ACHN (cell line): Measurements from ENCODE around the gene RASAL1.
A peak's percentile ranks its signal among the peaks of the same experiment; 100 is the strongest.

Experiments
- DNase-seq: peaks from one replicate; pipeline ENCODE4 v3.0.0-alpha.2; 2015
- in situ Hi-C: cut with HindIII; loops from 2 replicates; pipeline ENCODE4 v1.10.0; 2017; ENCODE audit warnings: low sequenced_read_pairs, low pct_ligation_motif_present, low pct_unique_long_range_greater_than_20kb

RASAL1 gene

DNA sequence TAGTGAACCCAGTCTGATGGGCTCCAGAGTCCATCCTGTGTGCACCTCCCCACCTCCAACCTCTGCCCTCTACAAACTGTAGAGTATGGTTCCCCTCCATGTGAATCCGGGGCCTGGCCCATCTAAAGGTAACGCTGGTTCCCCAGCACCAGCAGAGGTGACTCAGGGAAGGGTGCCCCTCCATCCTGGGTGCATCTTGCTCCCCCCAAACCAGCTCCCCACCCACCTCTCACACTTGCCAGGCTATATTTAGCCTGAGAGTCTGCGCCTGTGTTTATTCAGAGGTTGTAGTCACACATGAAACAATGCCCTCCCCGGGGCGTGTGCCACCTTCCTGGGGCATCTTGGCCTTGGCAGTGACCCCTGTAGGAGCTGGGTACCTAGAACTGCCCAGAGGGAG is 26.2 kb downstream of the RASAL1 start:
- in situ Hi-C loops = no loop called here
- no peak for DNase-seq

GRCh38 chr12:113108308-113108707 is 27.3 kb downstream of the RASAL1 start:
- in situ Hi-C loops = no loop called here
- DNase-seq = no peak

GRCh38 chr12:113106361-113106760 is 29.2 kb downstream of the RASAL1 start:
- in situ Hi-C loops = no loop called here
- DNase-seq = no peak

GRCh38 chr12:113105606-113106271 is 29.8 kb downstream of the RASAL1 start:
- DNase-seq = no peak
- in situ Hi-C loops = no loop called here

DNA sequence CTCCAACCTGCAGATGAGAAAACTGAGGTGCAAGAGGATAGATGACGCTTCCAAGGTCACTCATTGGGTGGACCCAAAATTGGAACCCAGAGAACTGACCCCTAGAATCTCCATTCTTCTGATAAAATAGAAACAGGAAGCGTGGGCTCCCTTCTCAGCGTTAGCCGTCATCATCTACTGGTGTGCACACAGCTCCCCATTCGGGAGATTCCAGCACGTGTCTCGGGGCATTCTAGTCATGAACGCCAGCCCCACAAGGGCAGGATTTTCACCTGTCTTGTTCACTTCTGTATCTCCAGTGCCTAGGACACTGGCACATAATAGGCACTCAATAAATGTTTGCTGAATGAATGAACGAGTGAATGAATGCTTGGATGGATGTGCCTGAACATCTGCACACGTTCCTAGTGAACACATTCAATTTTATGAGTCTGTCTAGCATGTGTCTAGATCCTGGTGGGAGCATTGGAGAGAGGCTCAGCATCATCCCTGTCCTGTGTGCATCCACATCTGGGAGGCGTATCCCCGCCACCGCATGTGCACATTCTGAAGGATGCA is 30.5 kb downstream of the RASAL1 start:
- DNase-seq = no peak
- in situ Hi-C loops = no loop called here

DNA sequence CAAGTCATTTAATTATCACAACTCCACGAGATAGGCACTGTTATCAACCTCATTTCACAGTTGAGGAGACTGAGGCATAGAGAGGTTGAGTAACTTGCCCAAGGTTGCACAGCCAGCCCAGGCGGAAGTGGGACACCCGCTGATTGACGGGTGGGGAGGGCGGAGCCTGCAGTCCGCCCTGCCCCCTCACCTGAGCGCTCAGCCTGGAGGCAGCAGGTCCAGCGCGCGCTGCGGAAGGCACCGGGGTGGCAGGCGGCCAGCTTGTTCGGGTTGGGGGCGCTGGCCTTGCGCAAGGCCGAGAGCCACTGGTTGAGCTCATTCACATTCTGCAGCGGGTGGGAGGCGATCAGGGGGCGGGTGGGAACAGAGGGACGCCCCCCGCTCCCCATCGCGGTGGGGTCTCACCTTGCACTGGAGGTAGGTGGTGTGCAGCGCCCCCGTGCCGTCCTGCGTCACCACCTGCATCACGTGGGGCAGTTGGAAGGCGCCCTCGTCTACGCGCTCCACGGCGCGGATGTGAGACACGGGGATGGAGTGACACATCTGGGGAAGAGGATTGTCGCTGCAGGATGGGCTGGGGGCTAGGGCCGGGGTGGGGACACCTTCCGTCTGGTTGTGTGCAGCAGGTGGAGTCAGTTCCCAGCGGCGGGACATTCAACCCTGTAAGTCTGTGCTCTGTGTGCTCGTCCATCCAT is 31.7 kb downstream of the RASAL1 start:
- DNase-seq = no peak
- in situ Hi-C loops = no loop called here

DNA sequence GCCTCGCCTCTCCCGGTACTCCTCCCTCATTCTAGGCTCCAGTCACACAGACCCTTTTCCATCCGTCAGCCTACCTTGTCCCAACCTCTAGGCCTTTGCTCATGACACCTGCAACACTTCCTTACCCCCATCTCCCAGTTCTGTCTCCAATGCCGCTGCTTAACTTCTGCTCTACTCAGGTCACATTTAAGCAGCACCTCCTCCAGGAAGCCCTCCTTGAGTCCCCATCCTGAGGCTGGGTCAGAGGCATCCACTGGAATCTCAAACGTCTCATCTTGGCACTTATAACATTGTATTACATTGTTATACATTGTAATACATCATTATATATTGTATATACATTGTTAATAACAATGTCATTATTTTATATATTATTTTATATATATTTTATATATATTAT is 32.8 kb downstream of the RASAL1 start:
- DNase-seq = no peak
- in situ Hi-C loops = no loop called here

DNA sequence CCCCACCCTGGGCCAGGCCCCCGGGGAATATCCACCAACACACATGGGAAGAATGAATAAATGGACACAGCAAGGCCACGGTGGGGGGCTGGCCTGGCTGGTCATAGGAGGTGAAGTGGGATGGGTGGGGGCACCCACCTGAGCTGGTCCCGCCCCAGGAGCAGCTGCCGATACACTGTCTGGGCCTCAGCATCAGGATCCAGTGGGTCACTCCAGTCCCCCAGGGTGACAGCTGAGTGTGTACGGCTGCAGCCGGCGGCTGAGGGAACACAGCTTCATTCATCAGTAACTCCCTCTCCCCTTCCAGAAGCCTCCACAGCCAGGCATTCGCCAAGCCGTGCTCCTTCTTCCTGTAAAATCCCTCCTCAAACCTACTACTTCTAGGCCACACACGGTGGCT is 33.8 kb downstream of the RASAL1 start:
- in situ Hi-C loops = no loop called here
- DNase-seq = no peak

DNA sequence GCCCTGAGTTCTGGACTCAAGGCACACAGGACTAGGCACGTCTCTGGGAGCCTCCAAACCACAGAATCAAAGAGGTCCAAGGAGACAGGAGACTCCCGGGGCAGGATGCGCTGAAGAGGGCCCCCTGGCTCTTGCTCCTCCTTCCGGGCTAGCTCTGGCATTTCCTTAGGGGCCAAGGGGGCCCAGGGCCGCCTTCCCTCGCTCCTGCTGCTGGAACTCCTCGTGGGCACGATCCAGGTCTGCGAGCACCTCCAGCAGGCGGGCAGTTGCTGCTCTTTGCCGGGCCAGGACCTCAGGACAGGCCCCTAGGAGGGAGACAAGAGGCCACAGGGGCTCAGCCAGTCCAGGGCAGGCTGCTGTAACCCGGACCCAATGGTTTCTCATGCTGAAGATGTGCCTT is 35.8 kb downstream of the RASAL1 start:
- in situ Hi-C loops = no loop called here
- no peak for DNase-seq

- in situ Hi-C loops = no loop called here
- DNase-seq = no peak
These were observed 36.2 kb downstream of the RASAL1 start for GRCh38 chr12:113099364-113099763.

DNA sequence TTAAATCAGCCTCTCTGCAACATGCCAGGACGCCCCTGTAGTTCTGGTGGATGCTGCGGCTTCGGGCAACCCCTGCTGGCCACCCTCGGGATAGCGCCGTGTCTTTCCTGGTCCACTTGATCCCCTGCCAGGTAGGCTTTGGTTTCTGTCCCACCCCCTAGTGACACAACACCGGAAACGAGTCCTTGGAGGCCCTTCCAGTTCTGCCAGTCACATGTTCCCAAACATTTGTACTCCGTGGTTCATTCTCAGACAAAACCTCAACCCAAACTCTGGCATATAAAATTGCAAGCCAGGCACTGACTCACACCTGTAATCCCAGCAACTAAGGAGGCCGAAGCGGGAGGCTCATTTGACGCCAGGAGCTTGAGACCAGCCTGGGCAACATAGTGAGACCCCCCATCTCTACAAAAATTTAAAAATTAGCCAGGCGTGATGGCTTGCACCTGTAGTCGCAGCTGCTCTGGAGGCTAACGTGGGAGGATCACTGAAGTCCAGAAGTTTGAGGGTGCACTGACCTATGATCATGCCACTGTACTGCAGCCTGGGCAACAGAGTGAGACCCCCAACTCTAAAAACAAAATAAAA is 37.0 kb downstream of the RASAL1 start:
- in situ Hi-C loops = no loop called here
- DNase-seq = peak; percentile 96

DNA sequence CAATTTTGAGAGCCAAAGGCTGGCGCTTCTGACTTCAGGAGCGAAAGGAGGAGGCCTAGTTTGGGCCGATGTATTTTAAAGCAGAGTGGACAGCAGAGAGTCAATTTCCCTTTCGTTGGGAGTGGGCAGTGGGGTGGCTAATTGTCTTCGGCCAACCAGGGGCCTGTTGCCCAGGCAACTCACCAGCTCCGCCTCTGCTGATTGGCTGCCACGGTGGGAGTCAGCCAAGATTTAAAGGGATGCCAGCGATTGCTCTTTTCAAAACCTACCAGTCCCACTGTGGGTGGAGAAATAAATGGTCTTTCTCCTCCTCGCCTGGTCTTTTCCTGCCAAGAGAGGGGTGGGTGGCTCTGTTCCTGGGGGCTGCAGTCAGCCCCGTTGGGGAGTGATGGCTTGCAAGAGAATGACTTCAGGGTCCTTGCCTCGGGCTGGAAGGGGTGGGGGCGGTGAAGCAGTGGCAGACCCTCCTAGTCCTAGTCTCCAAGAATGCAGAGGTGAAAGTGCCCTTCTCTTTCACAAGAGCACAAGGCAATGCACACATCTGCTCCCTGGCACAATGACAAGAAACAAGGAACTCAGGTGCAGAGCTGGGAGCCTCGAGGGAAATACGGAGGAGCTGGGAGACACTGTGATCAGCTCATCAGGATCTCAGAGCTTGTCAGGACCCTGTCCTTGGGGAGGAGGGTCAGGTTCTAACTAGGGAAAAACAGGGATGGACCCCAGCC is 37.7 kb downstream of the RASAL1 start:
- in situ Hi-C loops = no loop called here
- DNase-seq = no peak

- in situ Hi-C loops = no loop called here
- no peak for DNase-seq
These were observed 38.7 kb downstream of the RASAL1 start for GRCh38 chr12:113096675-113097461.

DNA sequence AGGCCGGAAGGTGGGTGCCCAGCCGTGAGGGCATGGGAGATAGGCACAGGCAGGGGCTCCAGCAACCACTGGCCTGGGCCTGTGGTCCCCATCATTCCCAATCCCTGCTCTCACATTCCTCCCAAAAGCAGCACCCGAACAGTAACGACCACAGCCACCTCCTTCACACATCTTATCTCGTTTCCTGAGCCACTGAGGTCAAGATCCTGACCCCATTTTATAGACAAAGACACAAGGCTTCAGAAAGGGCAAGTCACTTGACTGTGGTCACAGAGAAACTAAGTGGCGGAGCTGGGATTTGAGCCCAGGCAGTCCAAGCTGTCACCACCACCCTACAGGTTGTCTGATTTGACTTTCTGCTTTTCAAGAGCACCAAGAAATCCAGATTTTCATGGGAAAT is 40.2 kb downstream of the RASAL1 start:
- no peak for DNase-seq
- in situ Hi-C loops = no loop called here

GRCh38 chr12:113094738-113095137 is 40.8 kb downstream of the RASAL1 start:
- in situ Hi-C loops = no loop called here
- no peak for DNase-seq

- no peak for DNase-seq
- in situ Hi-C loops = no loop called here
These were observed 42.0 kb downstream of the RASAL1 start for GRCh38 chr12:113093409-113094101.

DNA sequence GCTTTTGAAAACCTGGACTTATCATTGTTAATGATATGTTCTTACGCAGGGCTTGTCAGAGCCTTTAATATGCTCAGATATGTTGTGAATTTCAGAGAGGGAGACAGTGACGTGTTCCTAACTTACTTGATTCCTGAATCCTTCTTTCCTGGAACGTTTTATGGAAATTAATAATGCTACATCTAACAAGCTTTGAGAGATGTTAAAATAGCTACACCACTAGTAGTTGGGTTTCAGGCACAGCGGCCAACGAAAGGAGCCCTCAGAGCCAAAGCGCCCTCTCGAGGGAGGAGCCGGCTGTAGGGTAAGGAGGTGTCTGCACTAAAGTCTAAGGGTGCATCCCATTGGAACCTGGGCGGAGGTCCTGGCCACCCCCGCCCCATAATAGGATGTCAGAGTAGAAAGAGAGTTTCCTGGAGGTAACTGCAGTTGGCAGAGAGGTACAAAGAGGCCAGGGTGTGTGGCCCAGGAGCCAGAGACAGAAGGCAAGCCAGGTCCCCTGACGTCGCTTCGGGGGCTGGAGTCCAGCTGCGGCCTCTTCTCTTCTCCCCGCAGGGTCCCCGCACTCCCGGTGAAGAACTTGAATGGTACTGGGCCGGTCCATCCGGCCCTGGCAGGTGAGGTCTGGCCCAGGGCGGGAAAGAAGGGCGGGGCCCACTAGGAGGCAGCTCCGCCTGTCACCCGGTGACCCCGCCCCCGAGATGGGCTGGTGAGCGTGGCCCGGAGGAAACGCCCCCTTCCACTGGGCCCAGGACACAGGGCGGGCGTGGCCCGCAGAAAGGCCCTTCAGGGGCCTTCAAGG is 42.8 kb downstream of the RASAL1 start:
- in situ Hi-C loops = no loop called here
- DNase-seq = no peak
